Fibroblast of lung (primary cell): ENCODE measurements around the gene ARID1B.

Source experiments
- EZH2 ChIP-seq: IDR thresholded peaks from 2 replicates; pipeline ENCODE4 v1.5.1; 2012; ENCODE audit warnings: low read length, control low read depth, mild to moderate bottlenecking; ENCODE audit errors: missing control alignments
- TF ChIP-seq, protein P1 (sequence below), 2 donors: IDR thresholded peaks in 1 of 2; conservative IDR thresholded peaks in 1 of 2; 1 replicate in 1 of 2; 2 replicates in 1 of 2; pipeline ENCODE4 v1.5.1; 2011 to 2012; ENCODE audit warnings: low read length in 2 of 2, control low read depth in 1 of 2, inconsistent platforms in 1 of 2, low read depth in 1 of 2, mild to moderate bottlenecking in 1 of 2

DNA sequence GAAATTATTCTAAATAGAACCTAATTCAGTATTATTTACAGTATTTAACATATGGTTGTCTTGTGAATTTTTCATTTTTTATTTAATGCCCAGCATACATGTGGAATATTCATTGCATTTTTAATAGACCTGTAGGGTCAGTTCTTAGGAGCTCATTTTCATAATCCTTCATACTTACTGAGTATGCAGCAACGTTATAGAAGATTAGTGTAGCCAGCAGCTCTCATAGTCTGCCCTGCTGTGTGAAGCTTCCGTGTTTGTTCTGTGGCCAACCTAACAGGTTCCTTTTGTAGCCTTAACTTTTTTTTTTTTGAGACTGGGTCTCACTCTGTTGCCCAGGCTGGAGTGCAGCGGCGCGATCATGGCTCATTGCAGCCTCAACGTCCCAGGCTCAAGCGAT is 261.4 kb downstream of the ARID1B start:
- TF ChIP-seq, protein P1, sequence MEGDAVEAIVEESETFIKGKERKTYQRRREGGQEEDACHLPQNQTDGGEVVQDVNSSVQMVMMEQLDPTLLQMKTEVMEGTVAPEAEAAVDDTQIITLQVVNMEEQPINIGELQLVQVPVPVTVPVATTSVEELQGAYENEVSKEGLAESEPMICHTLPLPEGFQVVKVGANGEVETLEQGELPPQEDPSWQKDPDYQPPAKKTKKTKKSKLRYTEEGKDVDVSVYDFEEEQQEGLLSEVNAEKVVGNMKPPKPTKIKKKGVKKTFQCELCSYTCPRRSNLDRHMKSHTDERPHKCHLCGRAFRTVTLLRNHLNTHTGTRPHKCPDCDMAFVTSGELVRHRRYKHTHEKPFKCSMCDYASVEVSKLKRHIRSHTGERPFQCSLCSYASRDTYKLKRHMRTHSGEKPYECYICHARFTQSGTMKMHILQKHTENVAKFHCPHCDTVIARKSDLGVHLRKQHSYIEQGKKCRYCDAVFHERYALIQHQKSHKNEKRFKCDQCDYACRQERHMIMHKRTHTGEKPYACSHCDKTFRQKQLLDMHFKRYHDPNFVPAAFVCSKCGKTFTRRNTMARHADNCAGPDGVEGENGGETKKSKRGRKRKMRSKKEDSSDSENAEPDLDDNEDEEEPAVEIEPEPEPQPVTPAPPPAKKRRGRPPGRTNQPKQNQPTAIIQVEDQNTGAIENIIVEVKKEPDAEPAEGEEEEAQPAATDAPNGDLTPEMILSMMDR (conservative IDR thresholded peaks at IDR 0.05 in 1 of 2, IDR thresholded peaks at IDR 0.05 in 1 of 2; ENCODE audit: low read depth in 1 of 2, low read length in 2 of 2) = no peak
- TF ChIP-seq EZH2 = no peak
